Spleen (tissue), 7 donors: Measurements from ENCODE around the gene EMC6.

Experiments
- CTCF ChIP-seq, 11 experiments: fragments of 200-600 bp in 7 of 11; fragments of 450-650 bp in 4 of 11; sonication (generic) in 4 of 11; IDR thresholded peaks in 8 of 11; conservative IDR thresholded peaks in 3 of 11; 1 replicate in 7 of 11; 2 replicates in 4 of 11; pipeline versions ENCODE4 v1.4.0 to v1.8.0; 2016 to 2021; ENCODE audit warnings: antibody characterized with exemption in 11 of 11, inconsistent platforms in 4 of 11, mild to moderate bottlenecking in 1 of 11
- POLR2A ChIP-seq, 3 donors: fragments of 450-650 bp; IDR thresholded peaks; one replicate each; pipeline ENCODE4 v1.5.1; 2017; ENCODE audit warnings: antibody characterized with exemption in 3 of 3, mild to moderate bottlenecking in 1 of 3
- POLR2AphosphoS5 ChIP-seq, 3 donors: sonication (generic); formaldehyde crosslinking; IDR thresholded peaks; one replicate each; pipeline ENCODE4 v1.5.1; 2017; ENCODE audit warnings: antibody characterized with exemption in 3 of 3
- donor health status: DM: no; HTN: no; CAD: no; lungs with moderate emphysema.
- donor health status: DM: no; HTN: no; CAD: no.
- donor health status: DM: no; HTN: no; CAD: no.

- TF ChIP-seq CTCF (IDR thresholded peaks at IDR 0.05 in 8 of 11, conservative IDR thresholded peaks at IDR 0.05 in 3 of 11) (no peak), POLR2A (IDR thresholded peaks at IDR 0.05) (no peak), POLR2AphosphoS5 (IDR thresholded peaks at IDR 0.05) (no peak)
These were observed 12.8 kb upstream of the EMC6 start for GRCh38 chr17:3655766-3656165.
